ENCODE results near the gene TYW1.
"Not testable (repeated sequence)": the region's sequence is repeated elsewhere in the genome, so short reads cannot be mapped to it uniquely, and the experiment has no call there.

The TYW1 gene

GRCh38 chr7:67236216-67236615 lies 239.6 kb downstream of the TYW1 start:
- not testable (repeated sequence) for H3K14ac ChIP-seq (ENCODE audit: low read length); H3K27me3 ChIP-seq (ENCODE audit: insufficient read depth, low read length); H3K79me2 ChIP-seq (ENCODE audit: control insufficient read depth, insufficient read depth, low read length, poor library complexity); H3K36me3 ChIP-seq (ENCODE audit: control insufficient read depth in 1 of 2, insufficient read depth in 2 of 2, low read length in 2 of 2); H2BK12ac ChIP-seq (ENCODE audit: low read length); DNase-seq; H4K91ac ChIP-seq (ENCODE audit: low read depth, low read length); H3K9ac ChIP-seq (ENCODE audit: low read length); H3K18ac ChIP-seq (ENCODE audit: low read length); H3K79me1 ChIP-seq (ENCODE audit: low read length); H2BK5ac ChIP-seq (ENCODE audit: low read depth, low read length, poor library complexity); H2BK120ac ChIP-seq (ENCODE audit: insufficient read depth, low read length, poor library complexity); H2AFZ ChIP-seq (ENCODE audit: insufficient read depth, low read length, poor library complexity); H3K23ac ChIP-seq (ENCODE audit: low read length); H3K9me3 ChIP-seq (ENCODE audit: insufficient read depth, low read depth, low read length); H2AK5ac ChIP-seq (ENCODE audit: low read length); H4K8ac ChIP-seq (ENCODE audit: low read depth, low read length); H4K12ac ChIP-seq (ENCODE audit: low read depth, low read length); H3K4ac ChIP-seq (ENCODE audit: low read depth, low read length); H3K4me3 ChIP-seq (ENCODE audit: low read depth, low read length); H3K4me2 ChIP-seq (ENCODE audit: low read length); H3K27ac ChIP-seq (ENCODE audit: low read depth, low read length); H3K4me1 ChIP-seq (ENCODE audit: control insufficient read depth in 1 of 2, insufficient read depth in 2 of 2, low read length in 2 of 2)
- no CpG with 5 or more reads among the region's 7 CpGs for WGBS (ENCODE audit: extremely low coverage, insufficient coverage, insufficient read length)

GRCh38 chr7:67242871-67243270 lies 246.2 kb downstream of the TYW1 start:
- not testable (repeated sequence) for H4K8ac ChIP-seq (ENCODE audit: low read depth, low read length); H2BK5ac ChIP-seq (ENCODE audit: low read depth, low read length, poor library complexity); H2AK5ac ChIP-seq (ENCODE audit: low read length); H3K27ac ChIP-seq (ENCODE audit: low read depth, low read length); H3K14ac ChIP-seq (ENCODE audit: low read length); H3K4ac ChIP-seq (ENCODE audit: low read depth, low read length); H3K9me3 ChIP-seq (ENCODE audit: insufficient read depth, low read depth, low read length); H3K4me1 ChIP-seq (ENCODE audit: control insufficient read depth in 1 of 2, insufficient read depth in 2 of 2, low read length in 2 of 2); H3K4me3 ChIP-seq (ENCODE audit: low read depth, low read length); H2BK12ac ChIP-seq (ENCODE audit: low read length); H3K23ac ChIP-seq (ENCODE audit: low read length); H3K79me1 ChIP-seq (ENCODE audit: low read length); H3K79me2 ChIP-seq (ENCODE audit: control insufficient read depth, insufficient read depth, low read length, poor library complexity); DNase-seq; H4K12ac ChIP-seq (ENCODE audit: low read depth, low read length); H4K91ac ChIP-seq (ENCODE audit: low read depth, low read length); H3K36me3 ChIP-seq (ENCODE audit: control insufficient read depth in 1 of 2, insufficient read depth in 2 of 2, low read length in 2 of 2); H3K27me3 ChIP-seq (ENCODE audit: insufficient read depth, low read length); H3K18ac ChIP-seq (ENCODE audit: low read length); H2BK120ac ChIP-seq (ENCODE audit: insufficient read depth, low read length, poor library complexity); H3K4me2 ChIP-seq (ENCODE audit: low read length); H2AFZ ChIP-seq (ENCODE audit: insufficient read depth, low read length, poor library complexity); H3K9ac ChIP-seq (ENCODE audit: low read length)
- no CpG with 5 or more reads among the region's 1 CpG for WGBS (ENCODE audit: extremely low coverage, insufficient coverage, insufficient read length)

- not testable (repeated sequence) for H3K27me3 ChIP-seq (ENCODE audit: insufficient read depth, low read length); H2AFZ ChIP-seq (ENCODE audit: insufficient read depth, low read length, poor library complexity); H2AK5ac ChIP-seq (ENCODE audit: low read length); H3K4me3 ChIP-seq (ENCODE audit: low read depth, low read length); DNase-seq; H4K91ac ChIP-seq (ENCODE audit: low read depth, low read length); H2BK120ac ChIP-seq (ENCODE audit: insufficient read depth, low read length, poor library complexity); H3K79me2 ChIP-seq (ENCODE audit: control insufficient read depth, insufficient read depth, low read length, poor library complexity); H3K14ac ChIP-seq (ENCODE audit: low read length); H3K4ac ChIP-seq (ENCODE audit: low read depth, low read length); H3K23ac ChIP-seq (ENCODE audit: low read length); H3K36me3 ChIP-seq (ENCODE audit: control insufficient read depth in 1 of 2, insufficient read depth in 2 of 2, low read length in 2 of 2); H4K8ac ChIP-seq (ENCODE audit: low read depth, low read length); H3K9ac ChIP-seq (ENCODE audit: low read length); H3K4me1 ChIP-seq (ENCODE audit: control insufficient read depth in 1 of 2, insufficient read depth in 2 of 2, low read length in 2 of 2); H2BK5ac ChIP-seq (ENCODE audit: low read depth, low read length, poor library complexity); H2BK12ac ChIP-seq (ENCODE audit: low read length); H3K9me3 ChIP-seq (ENCODE audit: insufficient read depth, low read depth, low read length); H3K27ac ChIP-seq (ENCODE audit: low read depth, low read length); H4K12ac ChIP-seq (ENCODE audit: low read depth, low read length); H3K79me1 ChIP-seq (ENCODE audit: low read length); H3K4me2 ChIP-seq (ENCODE audit: low read length); H3K18ac ChIP-seq (ENCODE audit: low read length)
- WGBS (ENCODE audit: extremely low coverage, insufficient coverage, insufficient read length): no CpG with 5 or more reads among the region's 5 CpGs
Measured at GRCh38 chr7:67248364-67248763, 251.7 kb downstream of the TYW1 start.

GRCh38 chr7:67251986-67252558 lies 255.4 kb downstream of the TYW1 start:
- no peak overlapping the region for H3K4me2 ChIP-seq (ENCODE audit: low read length)
- H3K9ac ChIP-seq (ENCODE audit: low read length): no peak overlapping the region
- H3K27ac ChIP-seq (ENCODE audit: low read depth, low read length): no peak overlapping the region
- no peaks in the 10 kb centered on the region for H3K79me2 ChIP-seq (ENCODE audit: control insufficient read depth, insufficient read depth, low read length, poor library complexity)
- H3K18ac ChIP-seq (ENCODE audit: low read length): no peak overlapping the region
- no peak overlapping the region for H4K8ac ChIP-seq (ENCODE audit: low read depth, low read length)
- H2BK120ac ChIP-seq (ENCODE audit: insufficient read depth, low read length, poor library complexity): no peak overlapping the region
- no peak overlapping the region for H4K12ac ChIP-seq (ENCODE audit: low read depth, low read length)
- H3K4me3 ChIP-seq (ENCODE audit: low read depth, low read length): no peak overlapping the region
- no peak overlapping the region for H2AK5ac ChIP-seq (ENCODE audit: low read length)
- no peaks in the 10 kb centered on the region for H3K4me1 ChIP-seq (ENCODE audit: control insufficient read depth in 1 of 2, insufficient read depth in 2 of 2, low read length in 2 of 2)
- DNase-seq: no peak
- no CpG with 5 or more reads among the region's 1 CpG for WGBS (ENCODE audit: extremely low coverage, insufficient coverage, insufficient read length)
- no peak overlapping the region for H4K91ac ChIP-seq (ENCODE audit: low read depth, low read length)
- no peaks in the 10 kb centered on the region for H3K27me3 ChIP-seq (ENCODE audit: insufficient read depth, low read length)
- no peak overlapping the region for H3K4ac ChIP-seq (ENCODE audit: low read depth, low read length)
- no peak overlapping the region for H2AFZ ChIP-seq (ENCODE audit: insufficient read depth, low read length, poor library complexity)
- peaks cover 4% of the 10 kb centered on the region for H3K9me3 ChIP-seq (ENCODE audit: insufficient read depth, low read depth, low read length)
- no peak overlapping the region for H3K23ac ChIP-seq (ENCODE audit: low read length)
- H2BK5ac ChIP-seq (ENCODE audit: low read depth, low read length, poor library complexity): no peak overlapping the region
- H3K14ac ChIP-seq (ENCODE audit: low read length): no peak overlapping the region
- peaks cover 0 to 2% of the 10 kb centered on the region in 2 experiments for H3K36me3 ChIP-seq (ENCODE audit: control insufficient read depth in 1 of 2, insufficient read depth in 2 of 2, low read length in 2 of 2)
- no peak overlapping the region for H2BK12ac ChIP-seq (ENCODE audit: low read length)
- H3K79me1 ChIP-seq (ENCODE audit: low read length): no peaks in the 10 kb centered on the region

Measured in trophoblast cell (in vitro differentiated cells and primary cell).